Right lobe of liver (tissue), 6 donors: ENCODE results near the gene ANK2. TPM values are rescaled to one million over a fixed set of nuclear protein-coding genes. Genes with fewer than 3 reads are reported as not detected.

ENCODE experiments used
- ATAC-seq, 4 donors: fragments of 200-7000 bp; cut with Tn5 transposase; one replicate each; pipeline ENCODE4 v1.9.1; 2020; ENCODE audit warnings: mild to moderate bottlenecking in 4 of 4, moderate library complexity in 4 of 4
- DNase-seq, 3 donors: peaks; one replicate each; pipeline ENCODE4 v3.0.0-alpha.2; 2020
- H3K27ac ChIP-seq, 3 donors: fragments of 200-600 bp; one replicate each; pipeline ENCODE4 v1.8.0; 2022
- H3K27me3 ChIP-seq, 2 donors: fragments of 200-600 bp; one replicate each; pipeline ENCODE4 v1.8.0; 2022
- H3K36me3 ChIP-seq, 4 donors: fragments of 200-600 bp; sonication (generic) in 1 of 4; one replicate each; pipeline versions ENCODE4 v1.5.1 to v1.8.0; 2017 to 2022; ENCODE audit warnings: control low read depth in 1 of 4
- H3K4me1 ChIP-seq, 4 donors: fragments of 200-600 bp; sonication (generic) in 1 of 4; one replicate each; pipeline versions ENCODE4 v1.5.1 to v1.8.0; 2017 to 2022; ENCODE audit warnings: control low read depth in 1 of 4
- H3K4me3 ChIP-seq, 3 donors: fragments of 200-600 bp; one replicate each; pipeline ENCODE4 v1.8.0; 2022
- H3K9me3 ChIP-seq, 4 donors: fragments of 200-600 bp; sonication (generic) in 1 of 4; one replicate each; pipeline versions ENCODE4 v1.5.1 to v1.8.0; 2017 to 2022; ENCODE audit warnings: control low read depth in 1 of 4
- POLR2A ChIP-seq: fragments of 450-650 bp; IDR thresholded peaks from one replicate; pipeline ENCODE4 v1.6.1; 2017; ENCODE audit warnings: antibody characterized with exemption, mild to moderate bottlenecking
- WGBS: methylation state at CpG from one replicate; pipeline ENCODE4 v1.1.6; 2018; ENCODE audit warnings: low coverage, low lambda C conversion rate; ENCODE audit not compliant: insufficient coverage; ENCODE audit errors: missing lambda C conversion rate; 5-methylcytosine and 5-hydroxymethylcytosine counted together
- intact Hi-C, 2 donors: fragments of 100-400 bp; cut with DNase I; formaldehyde crosslinking; loops; one replicate each; pipeline versions ENCODE4 v1.11.2 to v1.14.1; 2022
- total RNA-seq, 6 experiments: library from RNA; depleted of rRNA in 2 of 6; stranded (reverse); fragments of >200 nt in 2 of 6; fragmentation: NEBNext Ultra II Directional in 3 of 6; extraction: Animal tissue kit (Norgen Biotek cat#: 25700) in 3 of 6; gene quantifications; one replicate each; pipeline versions ENCODE4 v1.1.0 to v1.2.4, GENCODE V29; 2016 to 2023
- TF ChIP-seq, protein P1 (sequence below), 4 donors: fragments of 200-600 bp in 3 of 4; fragments of 450-650 bp in 1 of 4; IDR thresholded peaks; one replicate each; pipeline versions ENCODE4 v1.5.1 to v1.8.0; 2016 to 2022; ENCODE audit warnings: antibody characterized with exemption in 4 of 4, mild to moderate bottlenecking in 2 of 4
- donor health status: DM: no; HTN: yes; CAD: no.
- donor health status: DM: no; HTN: no; CAD: no.
- donor health status: DM: no; HTN: no; CAD: no.
- donor health status: DM: no; HTN: yes; CAD: no.
- donor health status: DM: no; HTN: yes; CAD: no.

Gene ANK2
- total RNA-seq, 6 experiments from 2014 or later, result 0.61 to 1.7 (median 1.1) TPM

DNA sequence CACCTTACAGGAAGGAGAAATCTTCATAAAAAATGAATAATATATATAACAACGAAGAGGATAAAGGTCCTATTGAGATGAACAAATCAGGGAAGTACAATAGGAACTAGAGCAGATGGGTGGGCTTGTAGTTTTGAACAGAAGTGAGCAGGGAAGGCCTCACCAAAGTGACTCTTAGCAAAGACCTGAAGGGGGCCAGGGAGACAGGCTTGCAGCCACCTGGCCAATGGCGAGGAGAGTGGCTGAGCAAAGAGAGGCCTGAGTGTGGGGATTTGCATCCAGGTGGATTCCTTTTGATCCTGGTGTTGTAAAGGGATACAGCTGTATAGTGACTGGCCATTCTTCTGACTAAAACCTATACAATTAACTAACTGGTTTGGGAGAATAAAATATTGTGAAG is 358.0 kb downstream of the ANK2 start:
- no peak for DNase-seq
- no peak for TF ChIP-seq POLR2A
- TF ChIP-seq, protein P1, sequence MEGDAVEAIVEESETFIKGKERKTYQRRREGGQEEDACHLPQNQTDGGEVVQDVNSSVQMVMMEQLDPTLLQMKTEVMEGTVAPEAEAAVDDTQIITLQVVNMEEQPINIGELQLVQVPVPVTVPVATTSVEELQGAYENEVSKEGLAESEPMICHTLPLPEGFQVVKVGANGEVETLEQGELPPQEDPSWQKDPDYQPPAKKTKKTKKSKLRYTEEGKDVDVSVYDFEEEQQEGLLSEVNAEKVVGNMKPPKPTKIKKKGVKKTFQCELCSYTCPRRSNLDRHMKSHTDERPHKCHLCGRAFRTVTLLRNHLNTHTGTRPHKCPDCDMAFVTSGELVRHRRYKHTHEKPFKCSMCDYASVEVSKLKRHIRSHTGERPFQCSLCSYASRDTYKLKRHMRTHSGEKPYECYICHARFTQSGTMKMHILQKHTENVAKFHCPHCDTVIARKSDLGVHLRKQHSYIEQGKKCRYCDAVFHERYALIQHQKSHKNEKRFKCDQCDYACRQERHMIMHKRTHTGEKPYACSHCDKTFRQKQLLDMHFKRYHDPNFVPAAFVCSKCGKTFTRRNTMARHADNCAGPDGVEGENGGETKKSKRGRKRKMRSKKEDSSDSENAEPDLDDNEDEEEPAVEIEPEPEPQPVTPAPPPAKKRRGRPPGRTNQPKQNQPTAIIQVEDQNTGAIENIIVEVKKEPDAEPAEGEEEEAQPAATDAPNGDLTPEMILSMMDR (IDR thresholded peaks at IDR 0.05), result no peak
- Histone ChIP-seq H3K9me3 (no peaks in the 10 kb centered on the region), H3K4me3 (no peak overlapping the region), H3K27ac (peak overlapping the region; percentile 14 to 96 (median 71)), H3K4me1 (peaks cover 0 to 52% (median 18%) of the 10 kb centered on the region in 4 donors), H3K36me3 (no peaks in the 10 kb centered on the region), H3K27me3 (no peaks in the 10 kb centered on the region)
- intact Hi-C loops, result loop anchor here in 1 of 2 donors (5.0 kb wide), 1 partner anchor 355 kb away; the partner anchor contains the start of gene CAMK2D
- ATAC-seq, result no peak
- WGBS, result 19% methylated on average over 2 of the region's 2 CpGs

DNA sequence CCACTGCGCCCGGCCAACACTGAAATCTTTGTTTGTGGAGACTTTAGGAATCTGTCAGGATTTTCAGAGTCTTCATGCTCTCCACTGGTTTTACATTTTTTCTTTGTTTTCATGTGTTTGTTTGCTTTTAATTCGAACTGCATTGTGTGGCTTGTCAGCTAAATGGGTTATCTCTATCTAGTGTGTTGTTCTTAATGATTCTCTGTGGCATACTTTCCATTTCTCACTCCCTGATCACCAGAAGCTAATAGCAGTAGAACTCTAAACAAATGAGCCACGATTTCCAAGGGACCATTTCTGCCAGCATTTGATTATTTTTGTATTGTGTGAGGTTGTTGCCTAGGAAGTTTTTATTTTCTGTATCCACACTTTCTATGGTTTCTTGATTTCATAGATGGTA is 359.7 kb downstream of the ANK2 start:
- ATAC-seq, result no peak
- H3K27me3 ChIP-seq, result no peaks in the 10 kb centered on the region
- 53% methylated on average over 4 of the region's 4 CpGs for WGBS

DNA sequence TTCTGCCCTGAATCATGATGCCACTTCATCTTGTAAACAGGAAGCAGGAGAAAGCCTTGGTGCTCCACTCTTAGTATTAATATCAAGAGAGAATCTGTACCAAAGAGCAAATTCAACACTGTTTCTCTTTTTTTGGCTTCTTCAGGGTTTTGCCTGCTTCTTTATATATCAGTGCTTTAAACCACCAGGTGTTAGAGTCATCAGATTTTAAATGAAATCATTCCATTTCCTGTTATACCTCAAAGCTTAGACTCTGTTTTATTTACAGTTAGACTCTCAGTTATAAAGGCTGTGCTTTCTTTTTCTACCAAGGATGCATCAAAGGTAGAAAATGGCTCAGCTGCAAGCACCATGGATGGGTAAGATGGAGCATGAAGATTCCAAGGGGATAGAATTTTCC is 361.2 kb downstream of the ANK2 start:
- no peaks in the 10 kb centered on the region for H3K27me3 ChIP-seq
- H3K4me3 ChIP-seq, result no peak overlapping the region
- no peaks in the 10 kb centered on the region for H3K36me3 ChIP-seq
- TF ChIP-seq POLR2A, result no peak
- TF ChIP-seq, protein P1 (IDR thresholded peaks at IDR 0.05), result no peak
- peaks cover 0 to 25% (median 8%) of the 10 kb centered on the region in 4 donors for H3K4me1 ChIP-seq
- H3K27ac ChIP-seq, result no peak overlapping the region
- intact Hi-C loops, result no loop called here
- H3K9me3 ChIP-seq, result no peaks in the 10 kb centered on the region
- no peak for DNase-seq
- peak in 1 of 4 donors; percentile 7 for ATAC-seq

More for the DNA sequence above, 359.7 kb downstream of the ANK2 start:
- Histone ChIP-seq H3K9me3 (no peaks in the 10 kb centered on the region), H3K27ac (no peak overlapping the region), H3K36me3 (no peaks in the 10 kb centered on the region), H3K4me1 (peaks cover 0 to 40% (median 15%) of the 10 kb centered on the region in 4 donors), H3K4me3 (no peak overlapping the region)
- TF ChIP-seq POLR2A, result no peak
- TF ChIP-seq, protein P1 (IDR thresholded peaks at IDR 0.05), result no peak
- intact Hi-C loops, result loop anchor here in 1 of 2 donors (5.0 kb wide), 1 partner anchor 353 kb away; the partner anchor contains the start of gene CAMK2D
- no peak for DNase-seq

DNA sequence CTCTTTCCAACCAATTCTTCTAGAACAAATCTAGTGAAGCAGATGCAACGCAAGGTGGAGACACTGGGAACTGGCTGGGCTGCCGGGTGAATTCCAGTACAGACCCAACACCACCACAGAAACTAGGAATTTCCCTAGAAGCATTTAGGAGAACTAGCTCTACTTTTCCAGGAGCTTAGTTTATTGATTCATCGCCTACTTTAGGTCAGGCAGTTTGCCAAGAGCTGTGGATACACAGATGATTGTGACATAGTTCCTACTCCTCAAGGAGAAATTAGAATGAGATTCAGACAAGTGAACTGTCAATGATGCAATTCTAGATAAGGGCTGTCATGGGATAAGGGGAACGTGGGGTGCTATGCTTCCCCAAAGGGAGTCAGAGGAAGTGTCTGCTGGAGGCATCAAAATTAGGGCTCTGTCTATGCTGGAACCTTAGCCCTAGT is 362.1 kb downstream of the ANK2 start:
- Histone ChIP-seq H3K27me3 (no peaks in the 10 kb centered on the region), H3K36me3 (no peaks in the 10 kb centered on the region), H3K4me3 (no peak overlapping the region), H3K9me3 (no peaks in the 10 kb centered on the region), H3K4me1 (peaks cover 0 to 17% (median 5%) of the 10 kb centered on the region in 4 donors), H3K27ac (peak overlapping the region in 1 of 3 donors; percentile 5)
- intact Hi-C loops, result no loop called here
- ATAC-seq (peak in 3 of 4 donors; percentile 44 to 79 (median 71)), DNase-seq (peak in 2 of 3 donors; percentile 27 to 49)
- WGBS, result 8% methylated on average over 4 of the region's 4 CpGs
- TF ChIP-seq, protein P1 (IDR thresholded peaks at IDR 0.05), result peak in 3 of 4 donors; percentile 3 to 22 (median 7)
- TF ChIP-seq POLR2A, result no peak
